ENCODE results near the gene CADM1.

The CADM1 gene

DNA sequence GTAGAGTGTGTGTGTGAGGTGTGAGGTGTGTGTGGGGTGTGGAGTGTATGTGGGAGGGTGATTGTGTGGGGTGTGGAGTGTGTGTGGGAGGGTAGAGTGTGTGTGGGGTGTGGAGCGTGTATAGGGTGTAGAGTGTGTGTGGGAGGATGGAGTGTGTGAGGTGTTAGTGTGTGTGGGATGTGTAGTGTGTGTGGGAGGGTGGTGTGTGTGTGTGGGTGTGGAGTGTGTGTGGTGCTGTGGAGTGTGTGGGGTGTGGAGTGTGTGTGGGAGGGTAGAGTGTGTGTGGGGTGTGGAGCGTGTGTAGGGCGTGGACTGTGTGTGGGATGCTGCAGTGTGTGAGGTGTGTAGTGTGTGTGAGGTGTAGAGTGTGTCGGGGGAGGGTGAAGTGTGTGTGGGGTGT lies 356.1 kb downstream of the CADM1 start:
- DNase-seq (ENCODE audit: low spot score): no peak

DNA sequence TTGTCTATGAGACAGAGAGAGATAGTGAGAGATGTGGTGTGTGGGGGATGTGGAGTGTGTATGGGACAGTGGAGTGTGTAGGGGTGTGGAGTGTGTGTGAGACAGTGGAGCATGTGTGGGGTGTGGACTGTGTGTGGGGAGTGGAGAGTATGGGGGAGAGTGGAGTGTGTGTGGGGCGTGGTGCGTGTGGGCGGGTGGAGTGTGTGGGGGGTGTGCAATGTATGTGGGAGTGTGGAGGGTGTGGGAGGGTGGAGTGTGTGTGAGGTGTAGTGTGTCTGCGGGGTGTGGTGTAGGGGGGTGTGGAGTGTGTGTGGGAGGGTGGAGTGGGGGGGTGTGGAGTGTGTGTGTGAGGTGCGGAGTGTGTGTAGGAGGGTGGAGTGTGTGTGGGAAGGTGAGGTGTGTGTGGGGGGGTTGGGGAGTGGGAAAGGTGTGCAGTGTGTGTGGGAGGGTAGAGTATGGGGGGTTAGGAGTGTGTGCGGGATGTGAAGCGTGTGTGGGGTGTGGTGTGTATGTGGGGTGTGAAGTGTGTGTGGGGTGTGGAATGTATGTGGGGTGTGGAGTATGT lies 356.9 kb downstream of the CADM1 start:
- no peak for DNase-seq (ENCODE audit: low spot score)

DNA sequence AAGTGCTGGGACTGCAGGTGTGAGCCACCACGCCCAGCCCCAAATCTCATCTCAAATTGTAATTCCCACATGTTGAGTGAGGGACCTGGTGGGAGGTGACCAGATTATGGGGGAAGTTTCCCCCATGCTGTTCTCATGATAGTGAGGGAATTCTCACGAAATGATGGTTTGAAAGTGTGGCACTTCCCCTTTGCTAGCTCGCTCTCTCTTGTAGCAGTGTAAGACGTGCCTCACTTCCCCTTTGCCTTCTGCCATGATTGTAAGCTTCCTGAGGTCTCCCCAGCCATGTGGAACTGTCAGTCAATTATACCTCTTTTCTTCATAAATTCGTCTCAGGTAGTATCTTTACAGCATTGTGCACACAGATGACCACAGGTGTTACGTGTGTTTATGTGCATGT lies 357.8 kb downstream of the CADM1 start:
- DNase-seq (ENCODE audit: low spot score): no peak

DNA sequence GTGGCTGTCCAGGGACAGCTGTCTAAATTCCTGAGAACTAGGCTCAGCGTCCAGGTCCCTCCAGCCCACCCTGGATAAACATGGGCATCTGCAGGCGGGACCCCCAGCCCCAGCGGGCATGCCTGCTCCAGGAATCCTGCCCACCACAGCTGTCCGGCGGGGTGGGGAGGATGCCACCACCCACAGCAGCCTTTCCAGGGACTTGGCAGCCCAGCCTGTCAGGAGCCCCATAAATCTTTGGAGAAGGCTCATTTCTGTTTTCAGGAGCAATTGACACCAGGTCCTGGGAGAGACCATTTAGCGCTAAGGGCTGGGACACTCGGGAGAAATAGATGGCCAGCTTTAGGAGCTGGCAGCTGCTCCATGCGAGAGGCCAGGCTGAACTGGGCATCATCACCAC lies 358.9 kb downstream of the CADM1 start:
- DNase-seq (ENCODE audit: low spot score): no peak

DNA sequence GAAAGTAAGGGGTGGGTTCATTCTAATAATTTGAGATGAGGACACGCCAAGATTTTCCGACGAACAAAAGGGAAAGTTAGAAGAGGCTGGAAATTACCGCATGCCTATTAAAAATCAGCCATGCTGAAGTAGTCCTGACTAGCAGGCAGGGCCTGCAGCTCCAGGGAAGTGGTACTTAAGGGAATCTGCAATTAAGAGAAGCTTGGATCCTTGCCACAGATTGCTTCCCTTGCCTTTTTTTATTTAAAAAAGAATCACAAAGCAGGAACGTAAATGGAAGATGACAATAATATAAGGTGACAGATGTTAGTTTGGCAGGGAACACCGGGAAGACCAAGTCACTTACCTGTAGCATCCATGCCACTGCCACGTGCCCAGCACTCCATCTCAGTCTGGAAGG lies 359.3 kb downstream of the CADM1 start:
- no peak for DNase-seq (ENCODE audit: low spot score)

DNA sequence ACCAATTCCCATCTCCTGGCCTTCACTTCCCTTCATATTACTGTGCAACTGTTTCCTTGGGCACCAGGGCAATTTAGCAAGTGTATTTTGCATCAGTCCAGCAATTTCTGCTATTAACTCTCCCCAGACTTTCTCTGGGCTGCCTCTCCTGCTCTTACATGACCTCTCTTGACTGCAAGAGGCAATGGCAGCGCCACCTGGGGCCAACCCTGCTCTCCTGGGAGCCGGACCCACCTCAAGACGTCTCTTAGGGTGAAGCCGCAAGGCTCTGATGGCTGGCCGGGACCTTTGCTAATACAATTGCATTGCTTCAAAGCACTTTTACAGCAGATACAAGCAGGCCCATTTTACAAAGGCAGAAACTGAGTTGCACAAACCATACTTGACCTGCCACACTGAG lies 360.2 kb downstream of the CADM1 start:
- DNase-seq (ENCODE audit: low spot score): no peak

DNA sequence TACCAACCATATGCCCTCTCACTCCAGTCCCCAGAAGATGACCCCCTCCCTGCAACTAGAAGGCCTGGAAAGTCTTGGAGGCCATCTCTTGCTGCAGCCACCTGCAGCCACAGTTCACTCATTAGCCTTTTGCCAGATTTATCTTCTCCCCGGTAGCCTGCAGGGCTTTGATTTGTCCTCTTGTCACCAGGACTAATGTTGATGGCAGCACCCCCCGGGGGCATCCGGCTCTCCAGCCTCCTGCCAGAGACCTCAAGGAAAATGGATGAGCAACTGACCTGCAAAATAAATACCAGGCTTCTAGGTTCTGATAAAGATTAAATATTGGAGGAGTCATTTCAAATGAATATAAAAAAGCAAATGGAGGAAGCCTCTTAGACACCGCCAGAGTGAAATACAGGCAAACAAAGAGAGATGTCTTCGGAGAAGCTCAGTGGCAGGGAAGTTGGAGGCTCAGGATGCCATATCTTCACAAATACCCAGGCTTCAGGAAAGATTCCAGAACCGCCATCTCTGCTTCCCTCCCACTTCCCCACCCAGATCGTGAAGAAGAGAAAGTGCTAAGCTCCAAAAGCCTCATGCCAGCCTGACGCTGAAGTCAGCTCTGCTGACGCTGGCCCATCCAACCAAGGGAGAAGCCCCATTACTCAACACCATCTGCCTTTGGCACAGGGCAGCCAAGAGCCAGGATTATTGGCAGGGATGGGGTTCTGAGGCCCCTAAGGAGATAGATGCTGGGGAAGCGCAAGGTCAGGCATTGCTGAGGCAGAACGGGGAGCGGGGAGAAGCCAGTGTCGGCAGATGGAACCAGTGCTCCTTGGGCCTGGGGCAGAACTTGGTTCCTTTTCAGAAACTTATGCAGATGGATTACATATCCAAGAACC lies 362.7 kb downstream of the CADM1 start:
- no peak for DNase-seq (ENCODE audit: low spot score)

DNA sequence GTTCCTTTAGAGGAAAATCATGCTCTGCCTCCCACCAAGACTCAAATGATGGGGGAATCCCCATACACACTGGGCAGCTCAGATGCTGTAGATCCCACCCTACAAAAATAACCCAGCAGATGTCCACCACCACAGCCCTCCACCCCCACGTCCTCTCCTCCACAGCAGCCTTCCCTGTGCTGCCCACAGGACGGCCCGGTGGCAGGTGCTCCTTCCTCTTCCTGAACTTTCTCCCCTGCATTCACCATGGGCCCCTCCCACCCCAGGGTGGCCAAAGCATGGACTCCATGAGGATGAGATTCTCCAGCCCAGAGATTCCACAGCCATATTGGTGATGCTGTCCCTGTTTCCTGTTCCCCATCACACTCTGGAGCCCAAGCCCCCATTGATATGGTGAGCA lies 368.3 kb downstream of the CADM1 start:
- no peak for DNase-seq (ENCODE audit: low spot score)

DNA sequence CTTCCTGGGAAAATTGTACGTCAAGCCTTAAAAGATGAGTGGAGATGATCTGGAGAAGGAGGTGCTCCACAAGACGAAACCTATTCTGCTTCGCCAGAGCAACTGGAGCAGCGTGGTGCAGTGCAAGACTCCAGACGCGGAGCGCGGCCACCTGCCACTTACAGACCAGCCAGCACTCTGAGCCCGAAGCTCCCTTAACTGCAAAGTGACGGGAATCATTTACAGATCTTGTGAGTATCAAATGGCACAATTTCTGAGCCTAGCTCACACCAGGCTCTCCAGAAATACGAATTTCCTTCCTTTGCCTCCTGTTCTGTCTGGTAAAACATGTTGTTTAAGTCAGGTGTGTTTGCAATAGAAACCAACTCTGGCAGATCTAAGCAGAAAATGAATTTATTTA lies 369.3 kb downstream of the CADM1 start:
- no peak for DNase-seq (ENCODE audit: low spot score)

DNA sequence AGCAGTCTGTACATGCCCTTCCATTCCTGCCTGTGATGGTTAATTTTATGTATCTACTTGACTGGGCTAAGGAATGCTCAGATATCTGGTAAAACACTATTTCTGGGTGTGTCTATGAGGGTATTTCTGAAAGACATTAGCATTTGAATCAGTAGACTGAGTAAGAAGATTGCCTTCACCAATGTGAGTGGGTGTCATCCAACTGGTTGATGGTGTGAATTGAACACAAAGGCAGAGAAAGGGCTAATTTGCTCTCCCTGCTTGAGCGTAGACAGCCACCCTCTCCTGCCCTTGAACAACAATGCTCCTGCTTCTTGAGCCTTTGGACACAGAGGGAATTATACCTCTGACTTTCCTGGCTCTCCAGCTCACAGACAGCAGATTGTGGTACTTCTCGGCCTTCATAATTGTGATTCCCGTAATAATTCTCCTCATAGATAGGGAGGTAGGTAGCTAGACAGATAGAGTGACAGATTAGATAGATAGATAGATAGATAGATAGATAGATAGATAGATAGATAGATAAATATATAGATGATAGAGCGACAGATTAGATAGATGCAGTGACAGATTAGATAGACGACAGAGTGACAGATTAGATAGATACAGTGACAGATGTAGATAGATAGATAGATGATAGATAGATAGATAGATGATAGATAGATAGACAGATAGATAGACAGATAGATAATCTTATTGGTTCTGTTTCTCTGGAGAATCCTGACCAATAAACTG lies 370.6 kb downstream of the CADM1 start:
- no peak for DNase-seq (ENCODE audit: low spot score)

DNA sequence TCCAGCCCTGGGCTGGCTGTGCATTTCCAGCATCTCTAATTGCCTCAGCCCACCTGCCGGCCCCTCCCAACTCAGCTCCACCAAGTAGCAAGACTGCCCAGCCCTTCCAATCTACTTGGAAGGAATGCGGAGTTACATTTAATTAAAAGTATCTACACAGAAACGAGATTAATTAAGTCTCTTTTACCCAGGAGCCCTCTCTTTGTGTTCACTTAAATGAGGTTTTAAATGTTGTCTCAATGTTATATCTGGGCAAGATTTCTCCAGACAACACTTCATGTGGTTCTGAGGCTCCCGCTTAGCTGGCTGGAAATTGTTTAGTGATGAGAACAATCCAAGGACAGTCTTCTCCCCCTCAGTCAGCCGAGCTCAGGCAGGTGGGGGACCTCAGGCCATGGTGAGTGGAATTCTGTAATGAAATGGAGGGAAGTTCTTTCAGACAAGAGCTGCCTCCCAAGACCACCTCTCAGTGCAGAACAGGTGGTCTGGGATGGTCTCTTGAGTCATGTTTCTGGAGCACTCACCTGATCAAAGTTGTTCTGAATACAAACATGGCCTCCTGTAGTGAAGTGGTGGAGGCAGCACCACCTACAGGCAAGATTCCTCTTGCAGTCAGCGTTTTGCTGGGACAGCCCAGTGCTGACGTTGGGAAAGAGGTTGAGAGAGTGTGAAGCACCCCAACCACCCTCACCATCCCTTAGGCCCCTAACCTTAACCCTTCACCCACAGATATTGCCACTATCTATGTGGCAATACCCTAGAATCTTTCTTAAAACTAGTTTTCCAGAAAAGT lies 371.6 kb downstream of the CADM1 start:
- DNase-seq (ENCODE audit: low spot score): peak; percentile 1

DNA sequence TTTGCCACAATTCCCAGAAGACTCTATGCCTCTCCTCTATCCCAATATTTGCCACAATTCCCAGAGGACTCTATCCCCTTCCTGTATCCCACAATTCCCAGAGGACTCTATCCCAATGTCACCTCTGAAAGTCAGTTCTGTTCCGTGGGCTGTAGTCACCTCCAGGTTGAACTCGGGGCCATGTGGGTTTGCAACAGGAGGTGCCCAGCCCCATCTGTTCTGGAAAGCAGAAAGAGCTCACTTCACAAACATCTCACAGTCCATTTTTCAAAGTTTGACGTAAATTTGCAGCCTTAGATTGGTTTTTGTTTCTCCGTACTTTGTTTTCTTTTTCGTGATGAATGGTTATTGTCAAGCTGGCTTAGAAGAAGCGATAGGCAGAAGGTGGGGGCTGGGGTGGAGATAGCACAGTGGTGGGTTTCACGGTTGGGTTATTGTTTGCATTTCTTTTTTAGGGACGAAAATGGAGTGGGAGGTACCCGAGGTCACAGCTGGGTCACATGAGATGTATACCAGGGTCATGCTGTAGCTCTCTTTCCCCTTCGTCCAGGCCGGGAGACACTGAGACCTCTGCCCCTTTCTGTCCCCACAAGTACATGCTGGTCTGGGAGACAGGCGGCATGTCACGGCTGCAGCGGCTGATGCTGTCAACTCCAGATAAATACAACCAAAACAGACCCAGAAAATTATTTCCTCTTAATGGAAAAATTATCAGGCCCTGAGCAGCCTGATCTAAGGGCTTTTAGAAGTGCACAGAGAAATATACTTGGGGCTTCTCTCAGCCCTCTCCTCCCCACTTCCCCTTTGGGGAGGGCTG lies 374.5 kb downstream of the CADM1 start:
- DNase-seq (ENCODE audit: low spot score): no peak

DNA sequence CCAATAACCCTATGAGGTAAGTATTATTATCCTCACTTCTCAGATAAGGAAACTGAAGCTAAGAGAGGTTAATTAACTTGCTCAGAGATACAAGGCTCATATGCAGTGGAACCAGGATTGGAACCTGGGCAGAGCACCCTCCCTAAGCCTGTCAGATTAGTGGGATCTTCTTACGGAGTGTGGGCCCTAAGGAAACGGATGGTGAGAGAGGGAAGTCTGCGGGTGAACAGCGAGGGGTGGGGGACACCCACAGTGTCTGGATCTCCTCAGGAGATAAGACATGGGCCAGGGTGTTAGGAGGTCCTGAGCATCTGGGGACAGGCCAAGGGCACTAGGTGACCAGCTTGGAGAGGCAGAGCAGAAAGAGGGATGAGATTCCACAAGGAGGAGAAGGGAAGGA lies 376.0 kb downstream of the CADM1 start:
- DNase-seq (ENCODE audit: low spot score): no peak

DNA sequence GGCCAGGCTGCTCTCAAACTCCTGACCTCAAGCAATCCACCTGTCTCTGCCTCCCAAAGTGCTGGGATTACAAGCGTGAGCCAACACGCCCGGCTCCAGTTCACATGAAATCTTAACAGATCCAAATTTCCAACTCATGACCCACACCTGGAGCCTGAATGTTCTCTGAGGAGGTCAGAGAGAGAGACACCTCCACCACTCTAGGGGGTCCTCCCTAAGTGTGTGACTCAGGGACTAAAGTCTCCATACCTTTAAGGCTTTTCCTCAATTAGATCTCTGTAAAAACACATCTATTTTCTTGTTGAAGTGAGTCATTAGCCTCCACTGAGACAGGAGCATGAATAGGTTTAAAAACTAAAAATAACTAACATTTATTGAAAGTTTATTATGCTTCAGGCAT lies 376.4 kb downstream of the CADM1 start:
- no peak for DNase-seq (ENCODE audit: low spot score)

DNA sequence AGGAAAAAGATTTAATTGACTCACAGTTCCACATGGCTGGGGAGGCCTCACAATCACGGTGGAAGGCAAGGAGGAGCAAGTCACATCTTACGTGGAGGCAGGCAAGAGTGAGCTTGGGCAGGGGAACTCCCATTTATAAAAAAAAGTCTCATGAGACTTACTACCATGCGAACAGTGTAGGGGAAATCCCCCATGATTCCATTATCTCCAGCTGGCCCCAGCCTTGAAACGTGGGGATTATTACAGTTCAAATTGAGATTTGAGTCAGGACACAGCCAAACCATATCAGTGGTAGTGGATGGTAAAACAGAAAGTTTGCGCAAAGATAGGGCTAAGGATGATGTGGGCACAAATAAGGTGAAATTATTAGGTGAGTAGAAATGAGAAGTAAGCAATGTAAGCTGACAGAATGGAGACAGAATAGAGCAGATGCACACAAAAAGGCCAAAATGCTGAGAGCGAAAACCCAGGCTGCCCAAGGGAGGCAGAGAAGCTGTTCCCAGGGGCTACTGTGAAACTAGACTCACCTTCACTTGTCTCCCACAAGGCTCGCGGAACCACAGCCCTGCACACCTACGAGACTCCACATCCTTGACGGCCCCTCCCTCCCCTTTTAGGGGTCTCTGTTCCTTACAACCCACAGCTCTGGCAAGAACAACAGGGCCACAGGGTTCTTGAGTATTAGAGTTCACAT lies 377.6 kb downstream of the CADM1 start:
- DNase-seq (ENCODE audit: low spot score): no peak

DNA sequence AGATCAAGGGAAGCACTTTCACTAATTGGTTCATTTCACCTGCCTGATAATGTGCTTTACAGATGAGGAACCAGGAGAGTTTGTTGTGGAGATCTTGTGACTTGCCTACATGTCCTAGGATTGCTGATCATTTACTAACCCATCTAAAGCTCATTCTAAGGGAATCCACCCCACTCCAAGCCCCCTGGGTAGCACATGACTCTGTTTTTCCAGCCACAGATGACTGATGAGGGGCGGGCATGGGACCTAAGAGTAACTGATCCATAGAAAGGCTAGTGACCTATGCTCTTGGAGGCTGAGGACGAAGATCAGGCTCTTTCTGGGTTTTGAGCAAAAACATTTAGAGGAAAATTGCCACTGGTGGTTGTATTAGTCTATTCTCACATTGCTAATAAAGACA lies 378.1 kb downstream of the CADM1 start:
- DNase-seq (ENCODE audit: low spot score): no peak

DNA sequence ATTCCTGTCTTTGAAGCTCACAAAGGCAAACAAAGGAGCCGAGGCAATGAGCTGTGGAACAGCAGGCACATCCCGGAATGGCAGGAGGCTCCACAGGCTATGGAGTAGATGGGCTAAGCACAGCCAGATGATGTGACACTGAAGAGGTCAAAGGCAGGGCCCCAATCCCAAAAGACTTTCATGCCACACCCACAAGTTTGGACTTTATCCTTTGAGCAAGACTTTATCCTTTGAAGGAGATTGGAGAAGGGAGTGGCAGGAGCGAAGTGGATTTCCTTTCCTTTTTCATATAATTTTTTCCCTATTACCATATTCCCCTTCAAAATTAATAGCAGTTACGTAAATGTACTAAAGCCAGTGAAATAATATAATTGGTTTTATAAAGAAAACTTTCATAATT lies 379.4 kb downstream of the CADM1 start:
- no peak for DNase-seq (ENCODE audit: low spot score)

DNA sequence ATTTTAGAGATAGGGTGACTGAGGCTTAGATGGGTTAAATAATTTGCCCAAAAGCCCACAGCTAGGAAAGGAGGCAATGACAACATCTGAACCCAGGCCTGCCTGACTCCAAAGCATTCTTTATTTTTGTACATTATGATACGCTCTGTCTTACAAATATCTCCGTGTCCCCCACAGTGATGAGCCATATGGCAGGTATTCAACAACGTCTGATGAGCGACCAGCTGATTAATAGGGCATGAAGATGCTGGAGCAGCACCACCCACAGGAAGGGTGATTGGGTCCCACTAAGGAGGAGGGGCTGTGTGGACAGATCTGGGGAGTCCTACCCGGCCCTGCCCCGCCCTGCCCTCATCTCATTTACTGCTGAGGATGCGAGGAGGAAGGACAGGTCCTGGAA lies 380.6 kb downstream of the CADM1 start:
- no peak for DNase-seq (ENCODE audit: low spot score)

DNA sequence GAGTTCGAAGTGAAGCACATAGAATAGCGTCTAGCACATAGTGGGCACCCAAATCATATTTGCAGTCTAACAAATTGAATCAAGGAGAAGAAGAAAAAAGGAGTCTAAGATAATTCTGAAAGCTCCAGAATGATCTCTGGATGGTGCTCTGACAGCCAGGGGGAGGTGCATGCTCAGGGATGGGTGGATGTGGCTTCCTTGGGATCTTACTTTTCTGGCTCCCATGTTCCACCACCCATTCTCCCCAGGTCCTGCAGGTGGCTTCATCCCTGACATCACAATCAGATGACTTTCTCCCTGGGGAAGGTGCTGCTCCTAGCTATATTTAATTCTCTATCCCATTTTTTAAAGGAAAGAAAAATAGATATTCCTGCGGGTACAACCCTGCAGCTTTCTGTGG lies 381.9 kb downstream of the CADM1 start:
- DNase-seq (ENCODE audit: low spot score): no peak

Measured in activated CD4-positive, alpha-beta T cell treated with anti-CD3 and anti-CD28 coated beads, Interleukin-2, Interleukin-4, amounts not matched to agents 100 ng/mL and 50 ng/mL, durations not matched to agents 16 hours and 8 hours (primary cell).